Superior temporal gyrus (tissue), 1 donor: Measurements from ENCODE around the gene RBM23.
"Not testable (repeated sequence)": the region's sequence is repeated elsewhere in the genome, so short reads cannot be mapped to it uniquely, and the experiment has no call there.

Source experiments
- DNase-seq: peaks from one replicate; pipeline ENCODE4 v3.0.0-alpha.2; 2016; ENCODE audit errors: extremely low spot score

Gene RBM23

GRCh38 chr14:22865424-22866405, 53.2 kb downstream of the RBM23 start:
- no peak for DNase-seq

GRCh38 chr14:22864979-22865378, 54.0 kb downstream of the RBM23 start:
- DNase-seq, result no peak

GRCh38 chr14:22861651-22862050, 57.3 kb downstream of the RBM23 start:
- no peak for DNase-seq

- not testable (repeated sequence) for DNase-seq
Measured at GRCh38 chr14:22860377-22860776, 58.6 kb downstream of the RBM23 start.

- DNase-seq, result no peak
Measured at GRCh38 chr14:22856428-22856827, 62.5 kb downstream of the RBM23 start.

- no peak for DNase-seq
Measured at GRCh38 chr14:22854963-22855724, 63.8 kb downstream of the RBM23 start.

- DNase-seq, result not testable (repeated sequence)
Measured at GRCh38 chr14:22854296-22854695, 64.7 kb downstream of the RBM23 start.

- peak; percentile 87 for DNase-seq
Measured at GRCh38 chr14:22852940-22853767, 65.8 kb downstream of the RBM23 start.

GRCh38 chr14:22852599-22852939, 66.4 kb downstream of the RBM23 start:
- no peak for DNase-seq

- not testable (repeated sequence) for DNase-seq
Measured at GRCh38 chr14:22852178-22852577, 66.8 kb downstream of the RBM23 start.

- DNase-seq, result peak; percentile 42
Measured at GRCh38 chr14:22850944-22851764, 67.8 kb downstream of the RBM23 start.

GRCh38 chr14:22849212-22849819, 69.6 kb downstream of the RBM23 start:
- no peak for DNase-seq

- DNase-seq, result no peak
Measured at GRCh38 chr14:22848351-22849164, 70.4 kb downstream of the RBM23 start.

- DNase-seq, result no peak
Measured at GRCh38 chr14:22847661-22848341, 71.1 kb downstream of the RBM23 start.

- no peak for DNase-seq
Measured at GRCh38 chr14:22846811-22847307, 72.1 kb downstream of the RBM23 start.

GRCh38 chr14:22845821-22846625, 72.9 kb downstream of the RBM23 start:
- DNase-seq, result no peak

GRCh38 chr14:22845103-22845394, 73.9 kb downstream of the RBM23 start:
- no peak for DNase-seq
